HG02981 (cell line): ENCODE results near the gene USP22.

Source experiments
- ATAC-seq: cut with Tn5 transposase; IDR thresholded peaks from one replicate; pipeline ENCODE4 v1.9.1; 2021; ENCODE audit warnings: mild to moderate bottlenecking, moderate library complexity; ENCODE audit not compliant: unreplicated experiment

USP22 gene

DNA sequence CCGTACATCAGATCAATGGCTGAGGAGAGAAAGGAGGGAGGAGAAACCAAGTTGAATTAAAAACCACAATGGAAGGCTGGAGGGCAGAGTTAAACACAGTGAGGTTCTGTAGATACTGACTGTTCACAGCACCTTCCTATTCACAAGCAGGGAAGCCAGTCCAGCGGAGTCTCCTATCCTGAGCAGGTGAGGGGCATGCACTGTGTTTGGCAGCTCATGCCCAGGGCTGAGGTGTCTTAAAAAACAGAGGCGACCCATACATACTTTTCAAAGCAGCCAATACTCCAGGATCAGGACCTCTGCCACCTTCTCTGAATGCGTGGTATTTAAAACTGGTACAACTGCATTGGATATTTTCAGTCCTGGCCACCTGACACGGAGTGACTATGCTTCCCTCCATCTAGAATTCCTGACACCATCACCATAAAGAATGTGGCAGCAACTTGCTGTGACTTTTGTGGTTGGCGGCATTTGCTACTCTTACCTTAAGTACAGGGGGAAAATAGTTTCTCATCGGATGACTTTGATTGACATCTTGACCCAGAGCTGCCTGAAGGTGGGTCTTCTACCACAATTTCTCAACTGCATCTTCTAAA is 21.5 kb downstream of the USP22 start:
- ATAC-seq: no peak

DNA sequence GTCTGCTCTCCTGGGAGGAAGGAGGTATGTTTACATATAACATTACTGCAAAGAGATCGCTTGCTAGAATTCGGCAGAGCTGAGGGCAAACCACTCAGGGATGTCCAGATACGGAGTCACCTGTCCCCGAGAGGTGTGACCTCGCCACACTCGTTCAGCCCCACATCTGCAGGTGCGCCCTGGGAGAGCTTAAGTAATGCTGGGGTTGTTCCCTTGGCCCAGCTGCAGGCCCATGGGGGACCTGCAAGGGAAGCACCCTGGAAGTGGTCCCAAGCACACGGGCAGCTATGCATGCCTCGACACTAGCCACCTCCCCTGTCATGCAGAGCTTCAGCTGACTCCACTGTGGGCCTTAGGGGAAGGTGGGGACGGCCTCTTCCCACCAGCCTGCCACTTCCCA is 22.2 kb downstream of the USP22 start:
- ATAC-seq: no peak

DNA sequence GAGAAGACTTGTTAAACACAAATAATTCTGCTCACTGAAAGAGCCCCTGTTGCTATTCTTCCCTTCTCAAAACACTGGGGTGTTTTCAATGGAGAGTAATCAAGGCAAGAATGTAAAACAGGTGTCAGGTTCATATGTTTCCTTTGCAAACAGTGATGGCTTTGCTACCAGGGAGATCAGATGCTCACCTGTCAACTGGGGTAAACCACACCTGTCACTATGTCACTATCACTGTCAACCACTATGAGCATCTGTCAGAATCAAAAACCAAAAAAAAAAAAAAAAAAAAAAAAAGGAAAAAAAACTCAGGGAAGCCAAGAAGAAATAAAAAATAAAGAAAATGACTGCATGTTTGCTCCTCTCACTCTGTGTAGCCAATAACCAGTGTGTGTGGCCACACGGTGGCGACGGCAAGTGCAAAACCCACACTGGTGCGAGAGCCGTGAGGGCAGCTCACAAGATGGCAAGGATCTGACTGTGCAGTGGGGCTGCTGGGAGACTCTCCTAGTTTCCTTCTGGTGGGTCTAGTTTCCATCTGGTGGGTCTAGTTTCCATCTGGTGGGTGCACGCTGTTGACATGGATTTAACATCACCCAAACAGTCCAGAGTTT is 22.7 kb downstream of the USP22 start:
- ATAC-seq: no peak

DNA sequence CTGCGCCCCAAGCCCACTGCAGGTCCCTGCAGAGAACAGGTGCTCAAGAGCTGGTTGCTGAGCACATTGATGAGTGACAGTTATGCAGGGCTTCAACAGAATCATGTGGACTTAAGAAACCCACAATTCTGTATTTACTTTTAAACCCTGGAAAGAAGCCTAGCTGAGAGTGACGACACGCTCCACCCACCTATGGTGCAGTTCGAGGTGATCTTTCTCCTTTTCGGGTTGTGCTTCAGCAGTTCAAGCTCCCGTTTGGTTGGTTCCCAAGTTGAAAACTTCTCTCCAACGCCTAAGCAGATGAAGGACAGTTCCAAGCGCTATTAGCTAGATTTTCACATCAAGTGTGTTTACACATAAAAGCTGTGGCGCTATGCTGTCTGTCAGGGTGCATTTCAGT is 23.9 kb downstream of the USP22 start:
- no peak for ATAC-seq

DNA sequence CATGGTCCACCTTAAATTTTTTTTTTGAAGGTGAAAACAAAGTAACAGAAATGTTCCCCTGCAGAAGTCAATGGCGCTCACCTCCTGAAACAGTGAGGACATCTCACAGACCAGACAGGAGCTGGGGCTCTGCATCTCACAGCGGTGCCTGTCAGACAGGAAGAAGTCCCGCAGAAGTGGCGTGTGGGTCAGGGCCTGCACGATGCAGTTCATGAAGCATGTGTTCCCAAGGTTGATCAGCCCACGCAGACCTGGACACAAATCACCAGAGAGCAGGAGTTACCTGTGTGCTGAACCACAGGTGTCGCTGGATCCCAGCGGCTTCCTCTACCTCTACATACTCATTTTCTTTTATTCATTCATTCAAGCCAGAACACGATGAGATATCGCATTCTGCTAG is 24.9 kb downstream of the USP22 start:
- ATAC-seq: no peak

GRCh38 chr17:21017256-21017655 is 25.6 kb downstream of the USP22 start:
- ATAC-seq: no peak

GRCh38 chr17:21016826-21017225 is 26.0 kb downstream of the USP22 start:
- ATAC-seq: no peak

- no peak for ATAC-seq
These were observed 27.2 kb downstream of the USP22 start for GRCh38 chr17:21015564-21015963.

- no peak for ATAC-seq
These were observed 28.3 kb downstream of the USP22 start for GRCh38 chr17:21014498-21014897.

DNA sequence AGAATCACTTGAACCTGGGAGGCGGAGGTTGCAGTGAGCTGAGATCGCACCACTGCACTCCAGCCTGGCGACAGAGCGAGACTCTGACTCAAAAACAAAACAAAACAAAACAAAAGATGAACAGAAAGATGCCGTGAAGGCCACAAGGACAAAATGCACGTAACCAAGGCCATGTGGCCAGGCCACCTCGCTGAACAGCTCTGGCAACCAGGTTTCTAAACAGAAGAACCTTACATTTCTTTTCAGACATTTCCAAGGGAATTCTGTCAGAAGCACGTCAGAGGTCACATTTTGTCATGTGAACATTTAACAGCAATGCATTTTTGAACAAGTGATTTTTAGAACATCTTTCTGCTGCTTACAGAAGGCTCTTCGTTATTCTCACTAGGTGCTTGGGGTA is 28.8 kb downstream of the USP22 start:
- ATAC-seq: no peak

- no peak for ATAC-seq
These were observed 30.1 kb downstream of the USP22 start for GRCh38 chr17:21012736-21013135.

DNA sequence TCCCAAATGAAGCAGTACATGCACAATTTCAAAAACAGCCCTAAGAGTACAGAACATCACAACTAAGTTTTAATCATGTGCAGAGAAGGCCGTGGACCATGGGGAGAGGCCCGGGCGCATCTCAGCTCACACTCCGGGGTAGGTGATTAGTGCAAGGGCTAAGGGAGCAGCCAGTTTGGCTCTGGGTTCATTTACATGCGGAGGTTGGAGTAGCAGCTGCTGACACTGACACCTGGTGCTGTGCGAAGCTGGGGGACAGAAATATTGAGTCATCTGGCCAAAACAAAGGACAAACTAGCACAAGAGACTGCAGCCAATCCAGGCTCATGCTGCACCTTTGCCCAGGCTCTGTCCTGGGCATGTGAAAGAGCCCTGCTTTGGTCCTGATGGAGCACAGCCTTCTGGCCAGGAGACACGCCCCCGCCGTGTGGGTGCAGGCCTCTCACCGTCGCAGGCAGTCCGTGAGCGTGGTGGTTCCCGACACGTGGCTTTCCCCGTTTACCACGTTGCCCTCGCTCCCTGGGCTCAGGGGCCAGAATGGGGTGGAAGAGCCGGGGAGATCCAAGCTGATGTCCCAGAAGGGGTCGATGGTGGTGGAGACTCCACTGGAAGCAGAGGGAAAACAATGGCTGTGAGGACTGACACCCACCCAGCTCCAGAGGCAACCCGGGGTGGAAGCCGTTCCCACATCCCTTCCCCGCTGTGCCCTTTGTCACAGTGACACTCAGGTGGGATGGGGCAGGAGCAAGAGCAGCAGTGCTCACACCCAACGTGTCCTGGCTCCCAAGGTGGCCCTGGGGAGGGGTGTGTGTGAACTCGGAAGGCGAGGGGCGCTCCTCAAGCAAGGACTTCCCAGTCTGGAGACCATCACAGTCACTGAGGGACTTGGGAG is 31.9 kb downstream of the USP22 start:
- ATAC-seq: no peak

GRCh38 chr17:21008992-21009671 is 33.7 kb downstream of the USP22 start:
- ATAC-seq: no peak

DNA sequence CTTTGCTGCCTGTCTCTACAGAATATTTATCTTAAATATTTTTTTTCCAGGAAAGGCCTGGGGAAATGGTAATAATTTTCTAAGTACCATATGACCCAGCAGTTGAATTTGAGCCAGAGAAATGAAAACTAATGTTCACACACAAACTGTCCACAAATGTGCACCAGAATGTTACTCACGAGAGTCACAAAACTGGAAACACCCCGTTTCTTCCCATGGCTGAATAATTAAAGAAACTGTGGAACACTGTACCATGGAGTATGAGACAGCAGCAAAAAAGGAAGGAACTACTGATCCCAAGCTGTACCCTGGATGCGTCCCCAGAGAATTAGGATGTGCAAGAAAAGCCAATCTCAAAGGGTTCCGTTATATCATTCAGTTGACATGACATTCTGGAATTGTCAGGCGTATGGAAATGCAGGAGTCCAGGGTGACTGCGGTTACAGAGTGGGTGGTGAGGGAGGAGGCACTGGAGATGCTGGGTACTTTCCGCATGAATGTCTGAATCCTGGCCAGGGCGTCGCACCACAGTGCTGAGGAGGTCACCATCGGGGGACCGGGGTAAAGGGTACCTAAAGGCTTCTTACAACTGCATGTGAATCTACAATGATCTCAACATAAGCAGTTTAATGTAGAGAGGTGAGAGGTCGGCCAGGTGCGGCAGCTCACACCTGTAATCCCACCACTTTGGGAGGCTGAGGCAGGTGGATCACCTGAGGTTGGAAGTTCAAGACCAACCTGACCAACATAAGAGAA is 34.5 kb downstream of the USP22 start:
- no peak for ATAC-seq

DNA sequence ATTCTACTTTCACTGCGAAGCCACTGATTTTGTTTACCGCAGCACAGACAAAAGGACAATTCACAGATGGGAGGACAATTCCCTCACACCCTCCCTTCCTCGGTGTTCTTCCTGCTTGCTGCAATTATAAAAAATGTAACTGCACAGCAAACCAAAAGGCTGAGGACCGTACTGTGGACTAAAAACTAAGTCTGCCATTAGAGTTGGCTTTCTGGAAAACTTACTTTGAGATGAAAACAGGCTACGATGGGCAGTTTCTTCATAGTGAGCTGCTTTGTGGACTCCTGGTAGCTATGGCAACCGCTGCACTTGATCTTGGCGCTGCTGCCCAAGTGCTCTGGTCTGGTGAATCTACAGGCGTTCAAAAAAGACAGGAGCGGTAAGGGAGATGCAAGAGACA is 35.2 kb downstream of the USP22 start:
- ATAC-seq: no peak

DNA sequence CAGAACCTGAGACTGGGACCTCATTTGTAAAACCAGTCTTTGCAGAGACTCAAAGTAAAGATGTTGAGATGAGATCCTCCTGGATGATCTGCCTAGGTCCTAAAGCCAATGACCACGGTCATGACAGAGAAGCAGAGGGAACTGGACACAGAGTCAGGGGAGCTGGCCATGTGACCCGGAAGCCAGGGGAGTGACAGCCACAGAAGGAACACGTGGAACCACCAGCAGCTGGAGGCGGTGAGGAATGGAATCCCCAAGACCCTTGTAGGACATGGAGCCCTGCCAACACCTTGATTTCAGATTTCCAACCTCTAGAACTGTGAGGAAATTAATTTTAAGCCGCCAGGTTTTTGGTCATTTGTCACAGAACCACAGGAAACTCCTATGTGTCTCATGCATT is 37.0 kb downstream of the USP22 start:
- no peak for ATAC-seq

GRCh38 chr17:21005367-21005766 is 37.4 kb downstream of the USP22 start:
- ATAC-seq: no peak

GRCh38 chr17:21004016-21004930 is 38.5 kb downstream of the USP22 start:
- ATAC-seq: no peak

DNA sequence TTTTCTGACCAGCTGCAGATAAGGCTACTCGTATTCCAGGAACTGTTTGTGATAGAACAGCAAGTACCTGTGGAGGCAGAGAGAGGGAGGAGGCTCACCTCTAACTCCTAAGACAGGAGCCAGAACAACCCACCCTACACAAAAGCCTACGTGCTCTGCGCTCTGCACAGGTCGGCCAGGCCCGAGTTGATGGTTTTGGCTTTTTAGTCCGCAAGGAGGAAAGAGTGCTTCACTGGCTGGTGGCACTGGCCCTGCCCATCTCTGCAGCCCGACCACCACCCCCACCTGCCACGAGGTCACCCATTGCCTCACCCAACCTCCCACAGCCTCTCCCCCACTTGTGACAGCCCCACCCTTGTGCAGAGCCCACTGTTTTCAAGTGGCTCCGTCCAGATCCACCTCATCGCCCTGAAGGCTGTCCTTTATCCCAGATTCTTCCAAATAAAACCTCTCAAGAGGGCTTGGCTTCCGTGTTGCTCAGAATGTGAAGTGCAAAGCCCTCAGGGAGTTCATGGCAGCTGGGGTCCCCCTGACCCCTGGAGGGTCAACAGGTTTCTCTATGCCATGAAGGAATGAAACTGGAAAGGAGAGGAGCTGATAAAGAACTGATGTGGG is 39.7 kb downstream of the USP22 start:
- no peak for ATAC-seq
